Mesenchymal stem cell (in vitro differentiated cells and primary cell): Measurements from ENCODE around the gene PRKCA.
A peak's percentile ranks its signal among the peaks of the same experiment; 100 is the strongest.

Experiments used
- DNase-seq: peaks from one replicate; pipeline ENCODE4 v3.0.0-alpha.2; 2013
- H2AFZ ChIP-seq: one replicate; pipeline ENCODE4 v1.6.1; 2013; ENCODE audit warnings: low read depth, mild to moderate bottlenecking, control low read depth, inconsistent platforms, low read length, moderate library complexity
- H2AK5ac ChIP-seq: 2 replicates; pipeline ENCODE4 v1.6.1; 2013; ENCODE audit warnings: low read length, moderate library complexity, mild to moderate bottlenecking, inconsistent platforms; ENCODE audit not compliant: severe bottlenecking
- H2BK120ac ChIP-seq: one replicate; pipeline ENCODE4 v1.6.1; 2013; ENCODE audit warnings: low read depth, mild to moderate bottlenecking, inconsistent platforms, low read length, moderate library complexity
- H2BK12ac ChIP-seq, 2 experiments: one replicate each; pipeline ENCODE4 v1.6.1; 2013; ENCODE audit warnings: inconsistent platforms in 2 of 2, low read length in 2 of 2, mild to moderate bottlenecking in 2 of 2, moderate library complexity in 2 of 2, control low read depth in 1 of 2
- H2BK15ac ChIP-seq: one replicate; pipeline ENCODE4 v1.6.1; 2013; ENCODE audit warnings: mild to moderate bottlenecking, low read depth, inconsistent platforms; ENCODE audit not compliant: poor library complexity, severe bottlenecking
- H2BK5ac ChIP-seq: 2 replicates; pipeline ENCODE4 v1.6.1; 2013; ENCODE audit warnings: low read depth, mild to moderate bottlenecking, low read length, control low read depth, inconsistent platforms; ENCODE audit not compliant: poor library complexity, severe bottlenecking
- H3K14ac ChIP-seq, 2 experiments: one replicate each; pipeline ENCODE4 v1.6.1; 2013; ENCODE audit warnings: inconsistent platforms in 2 of 2, low read length in 2 of 2, control low read depth in 1 of 2, mild to moderate bottlenecking in 1 of 2, moderate library complexity in 1 of 2
- H3K18ac ChIP-seq, 2 experiments: one replicate each; pipeline ENCODE4 v1.6.1; 2013; ENCODE audit warnings: inconsistent platforms in 2 of 2, low read length in 2 of 2, control low read depth in 1 of 2, low read depth in 1 of 2, mild to moderate bottlenecking in 1 of 2
- H3K23ac ChIP-seq, 2 experiments: one replicate each; pipeline ENCODE4 v1.6.1; 2013; ENCODE audit warnings: inconsistent platforms in 2 of 2, low read length in 2 of 2, mild to moderate bottlenecking in 2 of 2, moderate library complexity in 2 of 2, control low read depth in 1 of 2
- H3K27ac ChIP-seq: 2 replicates; pipeline ENCODE4 v1.5.1; 2013; ENCODE audit warnings: mild to moderate bottlenecking, moderate library complexity, low read length, control low read depth, inconsistent platforms; ENCODE audit not compliant: poor library complexity, severe bottlenecking
- H3K27me3 ChIP-seq, 2 experiments: 2 replicates each; pipeline versions ENCODE4 v1.6.1 to v1.7.0; 2013; ENCODE audit warnings: low read length in 2 of 2, mild to moderate bottlenecking in 2 of 2, moderate library complexity in 2 of 2, control low read depth in 1 of 2, inconsistent platforms in 1 of 2; ENCODE audit not compliant: control insufficient read depth in 1 of 2, insufficient read depth in 1 of 2
- H3K36me3 ChIP-seq, 2 experiments: 2 replicates each; pipeline versions ENCODE4 v1.6.1 to v1.7.0; 2013; ENCODE audit warnings: low read length in 2 of 2, control low read depth in 1 of 2, inconsistent platforms in 1 of 2, low read depth in 1 of 2, mild to moderate bottlenecking in 1 of 2; ENCODE audit not compliant: insufficient read depth in 2 of 2, control insufficient read depth in 1 of 2
- H3K4ac ChIP-seq, 2 experiments: one replicate each; pipeline ENCODE4 v1.6.1; 2013; ENCODE audit warnings: inconsistent platforms in 2 of 2, low read length in 2 of 2, mild to moderate bottlenecking in 2 of 2, moderate library complexity in 2 of 2, control low read depth in 1 of 2, low read depth in 1 of 2
- H3K4me1 ChIP-seq: 2 replicates; pipeline ENCODE4 v1.6.1; 2013; ENCODE audit warnings: low read depth, low read length, control low read depth; ENCODE audit not compliant: control insufficient read depth, insufficient read depth
- H3K4me2 ChIP-seq: 2 replicates; pipeline ENCODE4 v1.6.1; 2013; ENCODE audit warnings: low read length, mild to moderate bottlenecking, inconsistent platforms; ENCODE audit not compliant: poor library complexity, severe bottlenecking
- H3K4me3 ChIP-seq, 2 experiments: 2 replicates each; pipeline versions ENCODE4 v1.5.1 to v1.7.0; 2013; ENCODE audit warnings: low read length in 2 of 2, mild to moderate bottlenecking in 2 of 2, control low read depth in 1 of 2, low read depth in 1 of 2; ENCODE audit not compliant: insufficient read depth in 1 of 2
- H3K79me1 ChIP-seq: replicated peaks from 2 replicates; pipeline ENCODE4 v1.6.1; 2013; ENCODE audit warnings: mild to moderate bottlenecking, control low read depth, low read length, inconsistent platforms; ENCODE audit not compliant: poor library complexity, severe bottlenecking
- H3K9ac ChIP-seq: 2 replicates; pipeline ENCODE4 v1.7.0; 2013; ENCODE audit warnings: mild to moderate bottlenecking, low read length, moderate library complexity
- H3K9me3 ChIP-seq: 2 replicates; pipeline ENCODE4 v1.7.0; 2013; ENCODE audit warnings: mild to moderate bottlenecking, low read length; ENCODE audit not compliant: control insufficient read depth
- H4K8ac ChIP-seq: one replicate; pipeline ENCODE4 v1.6.1; 2013; ENCODE audit warnings: inconsistent platforms, mild to moderate bottlenecking, low read length, moderate library complexity
- H4K91ac ChIP-seq: one replicate; pipeline ENCODE4 v1.6.1; 2013; ENCODE audit warnings: mild to moderate bottlenecking, low read length, inconsistent platforms
- WGBS: methylation state at CpG from one replicate; pipeline ENCODE4 v1.1.7; 2013; ENCODE audit warnings: mixed read lengths; 5-methylcytosine and 5-hydroxymethylcytosine counted together

PRKCA gene

GRCh38 chr17:66330646-66331037 is 28.2 kb downstream of the PRKCA start:
- no peak overlapping the region for H3K23ac ChIP-seq
- no peaks in the 10 kb centered on the region for H3K9me3 ChIP-seq
- WGBS = 50% methylated on average over 2 of the region's 2 CpGs
- peaks cover 19% of the 10 kb centered on the region for H3K79me1 ChIP-seq
- no peak overlapping the region for H4K8ac ChIP-seq
- no peak overlapping the region for H3K14ac ChIP-seq
- H3K18ac ChIP-seq = no peak overlapping the region
- no peak overlapping the region for H3K4ac ChIP-seq
- no peak overlapping the region for H3K27ac ChIP-seq
- peak overlapping the region in 1 of 2 experiments; percentile 34 for H3K4me3 ChIP-seq
- H2BK120ac ChIP-seq = no peak overlapping the region
- H4K91ac ChIP-seq = no peak overlapping the region
- H2AK5ac ChIP-seq = no peak overlapping the region
- H3K36me3 ChIP-seq = peaks cover 4% of the 10 kb centered on the region in 2 experiments
- H3K4me2 ChIP-seq = no peak overlapping the region
- H2BK12ac ChIP-seq = no peak overlapping the region
- H3K4me1 ChIP-seq = peaks cover 2% of the 10 kb centered on the region
- DNase-seq = peak; percentile 50
- H3K27me3 ChIP-seq = no peaks in the 10 kb centered on the region
- no peak overlapping the region for H2BK15ac ChIP-seq
- H3K9ac ChIP-seq = peak overlapping the region; percentile 37
- no peak overlapping the region for H2BK5ac ChIP-seq
- no peak overlapping the region for H2AFZ ChIP-seq

- H4K8ac ChIP-seq = no peak overlapping the region
- no peak overlapping the region for H4K91ac ChIP-seq
- H2BK120ac ChIP-seq = no peak overlapping the region
- H2BK5ac ChIP-seq = no peak overlapping the region
- H3K4ac ChIP-seq = no peak overlapping the region
- 80% methylated on average over 7 of the region's 8 CpGs for WGBS
- no peak overlapping the region for H2AK5ac ChIP-seq
- peaks cover 4% of the 10 kb centered on the region in 2 experiments for H3K36me3 ChIP-seq
- peak overlapping the region; percentile 37 for H3K9ac ChIP-seq
- no peak overlapping the region for H2BK12ac ChIP-seq
- H3K9me3 ChIP-seq = no peaks in the 10 kb centered on the region
- DNase-seq = peak; percentile 63
- H3K23ac ChIP-seq = no peak overlapping the region
- H3K18ac ChIP-seq = no peak overlapping the region
- no peak overlapping the region for H3K4me2 ChIP-seq
- H3K27me3 ChIP-seq = no peaks in the 10 kb centered on the region
- H3K27ac ChIP-seq = no peak overlapping the region
- H3K4me1 ChIP-seq = peaks cover 2% of the 10 kb centered on the region
- no peak overlapping the region for H3K14ac ChIP-seq
- peak overlapping the region in 1 of 2 experiments; percentile 34 for H3K4me3 ChIP-seq
- no peak overlapping the region for H2AFZ ChIP-seq
- H2BK15ac ChIP-seq = no peak overlapping the region
- H3K79me1 ChIP-seq = peaks cover 19% of the 10 kb centered on the region
These were observed 28.8 kb downstream of the PRKCA start for GRCh38 chr17:66331038-66331816.

GRCh38 chr17:66335797-66336196 is 33.4 kb downstream of the PRKCA start:
- H2BK12ac ChIP-seq = no peak overlapping the region
- H3K79me1 ChIP-seq = peaks cover 16% of the 10 kb centered on the region
- H3K4me3 ChIP-seq = no peak overlapping the region
- H3K9me3 ChIP-seq = no peaks in the 10 kb centered on the region
- H3K36me3 ChIP-seq = no peaks in the 10 kb centered on the region
- no peak overlapping the region for H4K91ac ChIP-seq
- H3K18ac ChIP-seq = no peak overlapping the region
- no peak for DNase-seq
- H3K23ac ChIP-seq = no peak overlapping the region
- H2AFZ ChIP-seq = no peak overlapping the region
- no peak overlapping the region for H4K8ac ChIP-seq
- no peaks in the 10 kb centered on the region for H3K27me3 ChIP-seq
- no peak overlapping the region for H2BK15ac ChIP-seq
- H2AK5ac ChIP-seq = no peak overlapping the region
- H3K4me1 ChIP-seq = peaks cover 2% of the 10 kb centered on the region
- no peak overlapping the region for H3K4me2 ChIP-seq
- H3K27ac ChIP-seq = no peak overlapping the region
- no peak overlapping the region for H2BK5ac ChIP-seq
- H3K4ac ChIP-seq = no peak overlapping the region
- no peak overlapping the region for H3K14ac ChIP-seq
- WGBS = no CpG with 5 or more reads among the region's 1 CpG
- H3K9ac ChIP-seq = no peak overlapping the region
- H2BK120ac ChIP-seq = no peak overlapping the region

- Histone ChIP-seq H3K79me1 (peaks cover 16% of the 10 kb centered on the region), H3K27ac (no peak overlapping the region), H2BK5ac (no peak overlapping the region), H3K14ac (no peak overlapping the region), H3K4ac (no peak overlapping the region), H3K18ac (peak overlapping the region in 1 of 2 experiments; percentile 11), H3K4me2 (no peak overlapping the region), H4K91ac (no peak overlapping the region), H3K4me1 (peaks cover 3% of the 10 kb centered on the region), H2AFZ (no peak overlapping the region), H3K27me3 (no peaks in the 10 kb centered on the region), H3K36me3 (no peaks in the 10 kb centered on the region), H3K9ac (no peak overlapping the region), H4K8ac (no peak overlapping the region), H2BK15ac (no peak overlapping the region), H3K23ac (no peak overlapping the region), H2BK12ac (peak overlapping the region in 1 of 2 experiments; percentile 60), H3K9me3 (no peaks in the 10 kb centered on the region), H3K4me3 (no peak overlapping the region), H2AK5ac (no peak overlapping the region), H2BK120ac (no peak overlapping the region)
- WGBS = 86% methylated on average over 4 of the region's 6 CpGs
- no peak for DNase-seq
These were observed 34.9 kb downstream of the PRKCA start for GRCh38 chr17:66337268-66337667.
